ENCODE measurements around the gene RGS3.

Gene RGS3

DNA sequence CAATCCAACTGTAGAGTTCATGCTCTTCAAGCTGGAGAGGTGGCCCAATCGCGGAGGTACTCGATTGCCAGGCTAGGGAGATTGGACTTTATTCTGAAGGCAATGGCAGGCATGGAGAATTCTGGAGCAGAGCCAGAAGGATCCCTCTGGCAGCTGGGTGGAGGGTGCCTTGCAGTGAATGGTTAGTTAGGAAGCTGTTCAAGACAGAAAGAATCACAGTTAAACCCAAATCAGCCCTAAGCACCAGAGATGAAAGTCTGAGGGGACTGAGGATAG lies 182.4 kb downstream of the RGS3 start:
- Histone ChIP-seq H2BK12ac (ENCODE audit: low read length in 2 of 2) (no peak overlapping the region), H3K18ac (ENCODE audit: low read depth in 1 of 2, low read length in 2 of 2) (no peak overlapping the region), H3K9ac (ENCODE audit: low read length) (no peak overlapping the region), H3K27ac (ENCODE audit: low read length, poor library complexity, severe bottlenecking) (no peak overlapping the region), H3K36me3 (ENCODE audit: control insufficient read depth in 1 of 2, insufficient read depth in 2 of 2, low read depth in 1 of 2, low read length in 2 of 2) (peaks cover 0 to 3% of the 10 kb centered on the region in 2 experiments), H3K79me1 (replicated peaks; ENCODE audit: low read length, poor library complexity, severe bottlenecking) (no peaks in the 10 kb centered on the region), H3K4me2 (ENCODE audit: low read length, poor library complexity, severe bottlenecking) (no peak overlapping the region), H4K91ac (ENCODE audit: low read length) (no peak overlapping the region), H3K4ac (ENCODE audit: low read depth in 1 of 2, low read length in 2 of 2) (no peak overlapping the region), H3K4me1 (ENCODE audit: control insufficient read depth, insufficient read depth, low read depth, low read length) (peaks cover 19% of the 10 kb centered on the region), H3K23ac (ENCODE audit: low read length in 2 of 2) (no peak overlapping the region), H2BK120ac (ENCODE audit: low read depth, low read length) (no peak overlapping the region), H3K14ac (ENCODE audit: low read length in 2 of 2) (no peak overlapping the region), H3K4me3 (ENCODE audit: insufficient read depth in 1 of 2, low read depth in 1 of 2, low read length in 2 of 2) (no peak overlapping the region), H4K8ac (ENCODE audit: low read length) (no peak overlapping the region), H2BK15ac (ENCODE audit: low read depth, poor library complexity, severe bottlenecking) (no peak overlapping the region), H2AFZ (ENCODE audit: low read depth, low read length) (no peak overlapping the region), H3K9me3 (ENCODE audit: control insufficient read depth, low read length) (no peaks in the 10 kb centered on the region), H2BK5ac (ENCODE audit: low read depth, low read length, poor library complexity, severe bottlenecking) (no peak overlapping the region), H2AK5ac (ENCODE audit: low read length, severe bottlenecking) (no peak overlapping the region), H3K27me3 (ENCODE audit: control insufficient read depth in 1 of 2, insufficient read depth in 1 of 2, low read length in 2 of 2) (no peaks in the 10 kb centered on the region)
- no peak for DNase-seq
- WGBS: 96% methylated on average over 3 of the region's 3 CpGs

DNA sequence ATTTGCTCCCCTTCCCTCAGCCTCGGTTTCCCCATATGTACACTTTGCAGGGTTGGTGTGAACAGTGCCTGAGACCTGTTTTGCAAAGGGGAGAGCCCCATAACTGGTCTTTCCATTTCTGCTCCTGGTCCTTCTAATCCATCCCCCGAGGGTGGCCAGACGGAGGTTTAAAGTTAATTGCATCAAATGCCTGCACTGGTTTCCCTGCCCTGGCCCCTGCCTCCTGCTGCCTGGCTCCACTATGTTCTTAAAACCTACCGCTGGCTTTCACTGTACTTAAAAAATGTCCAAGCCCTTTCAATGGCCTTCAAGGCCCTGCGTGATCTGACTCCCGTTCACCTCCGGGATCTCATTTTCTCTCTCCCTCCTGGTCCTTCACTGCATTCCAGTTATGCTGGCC lies 183.0 kb downstream of the RGS3 start:
- no peak overlapping the region for H2BK120ac ChIP-seq (ENCODE audit: low read depth, low read length)
- H3K4ac ChIP-seq (ENCODE audit: low read depth in 1 of 2, low read length in 2 of 2): no peak overlapping the region
- no peak overlapping the region for H3K18ac ChIP-seq (ENCODE audit: low read depth in 1 of 2, low read length in 2 of 2)
- no peak overlapping the region for H2BK5ac ChIP-seq (ENCODE audit: low read depth, low read length, poor library complexity, severe bottlenecking)
- no peak overlapping the region for H4K91ac ChIP-seq (ENCODE audit: low read length)
- H3K4me1 ChIP-seq (ENCODE audit: control insufficient read depth, insufficient read depth, low read depth, low read length): peaks cover 22% of the 10 kb centered on the region
- no peak overlapping the region for H4K8ac ChIP-seq (ENCODE audit: low read length)
- peaks cover 0 to 3% of the 10 kb centered on the region in 2 experiments for H3K36me3 ChIP-seq (ENCODE audit: control insufficient read depth in 1 of 2, insufficient read depth in 2 of 2, low read depth in 1 of 2, low read length in 2 of 2)
- H3K23ac ChIP-seq (ENCODE audit: low read length in 2 of 2): no peak overlapping the region
- H3K4me3 ChIP-seq (ENCODE audit: insufficient read depth in 1 of 2, low read depth in 1 of 2, low read length in 2 of 2): no peak overlapping the region
- no peak overlapping the region for H3K14ac ChIP-seq (ENCODE audit: low read length in 2 of 2)
- no peak overlapping the region for H2AFZ ChIP-seq (ENCODE audit: low read depth, low read length)
- no peak overlapping the region for H3K4me2 ChIP-seq (ENCODE audit: low read length, poor library complexity, severe bottlenecking)
- H3K9ac ChIP-seq (ENCODE audit: low read length): no peak overlapping the region
- no peaks in the 10 kb centered on the region for H3K79me1 ChIP-seq (replicated peaks; ENCODE audit: low read length, poor library complexity, severe bottlenecking)
- H3K27me3 ChIP-seq (ENCODE audit: control insufficient read depth in 1 of 2, insufficient read depth in 1 of 2, low read length in 2 of 2): no peaks in the 10 kb centered on the region
- DNase-seq: no peak
- 88% methylated on average over 7 of the region's 7 CpGs for WGBS
- no peak overlapping the region for H3K27ac ChIP-seq (ENCODE audit: low read length, poor library complexity, severe bottlenecking)
- no peak overlapping the region for H2BK15ac ChIP-seq (ENCODE audit: low read depth, poor library complexity, severe bottlenecking)
- H2BK12ac ChIP-seq (ENCODE audit: low read length in 2 of 2): no peak overlapping the region
- H3K9me3 ChIP-seq (ENCODE audit: control insufficient read depth, low read length): no peaks in the 10 kb centered on the region
- no peak overlapping the region for H2AK5ac ChIP-seq (ENCODE audit: low read length, severe bottlenecking)

All from mesenchymal stem cell (in vitro differentiated cells and primary cell).